Breast epithelium (tissue), 4 donors: Measurements from ENCODE around the gene KCNJ12. TPM values are rescaled to one million over a fixed set of nuclear protein-coding genes. Genes with fewer than 3 reads are reported as not detected.
"Not testable (repeated sequence)": the region's sequence is repeated elsewhere in the genome, so short reads cannot be mapped to it uniquely, and the experiment has no call there.

Experiments
- DNase-seq, 2 donors: peaks; one replicate each; pipeline ENCODE4 v3.0.0-alpha.2; 2019; ENCODE audit warnings: low spot score in 2 of 2
- H3K27ac ChIP-seq, 2 donors: fragments of 200-600 bp; sonication (generic) in 1 of 2; one replicate each; pipeline ENCODE4 v1.5.1; 2016 to 2019; ENCODE audit warnings: mild to moderate bottlenecking in 1 of 2
- H3K27me3 ChIP-seq, 2 donors: fragments of 200-600 bp; sonication (generic) in 1 of 2; one replicate each; pipeline versions ENCODE4 v1.5.1 to v1.6.0; 2017 to 2019; ENCODE audit warnings: control low read depth in 1 of 2, mild to moderate bottlenecking in 1 of 2
- H3K36me3 ChIP-seq: fragments of 200-600 bp; one replicate; pipeline ENCODE4 v1.5.1; 2019
- H3K4me1 ChIP-seq, 2 donors: fragments of 200-600 bp; sonication (generic); one replicate each; pipeline ENCODE4 v1.5.1; 2016 to 2019; ENCODE audit warnings: control low read depth in 1 of 2
- H3K4me3 ChIP-seq, 3 donors: fragments of 200-600 bp; sonication (generic); 1 replicate in 2 of 3; 2 replicates in 1 of 3; pipeline ENCODE4 v1.5.1; 2016 to 2019; ENCODE audit warnings: mild to moderate bottlenecking in 3 of 3, moderate library complexity in 2 of 3
- H3K9me3 ChIP-seq, 2 donors: fragments of 200-600 bp; sonication (generic) in 1 of 2; one replicate each; pipeline ENCODE4 v1.5.1; 2016 to 2019; ENCODE audit warnings: control low read depth in 1 of 2
- CTCF ChIP-seq, 3 donors: fragments of 450-650 bp; IDR thresholded peaks; one replicate each; pipeline ENCODE4 v1.5.1; 2016 to 2017; ENCODE audit warnings: antibody characterized with exemption in 3 of 3, mild to moderate bottlenecking in 3 of 3, moderate library complexity in 3 of 3
- POLR2A ChIP-seq: fragments of 450-650 bp; IDR thresholded peaks from one replicate; pipeline ENCODE4 v1.6.1; 2016; ENCODE audit warnings: antibody characterized with exemption, mild to moderate bottlenecking, moderate library complexity
- POLR2AphosphoS5 ChIP-seq, 3 donors: sonication (generic); formaldehyde crosslinking; IDR thresholded peaks; one replicate each; pipeline ENCODE4 v1.6.1; 2017; ENCODE audit warnings: antibody characterized with exemption in 3 of 3
- intact Hi-C: fragments of 100-400 bp; cut with DNase I; formaldehyde crosslinking; loops from one replicate; pipeline ENCODE4 v1.15.1; 2023; ENCODE audit warnings: low total_unique reads
- total RNA-seq, 3 donors: library from RNA; depleted of rRNA; stranded (reverse); fragments of >200 nt; gene quantifications; one replicate each; pipeline ENCODE4 v1.1.0, GENCODE V29; 2016

Gene KCNJ12
- total RNA-seq, 3 donors from 2014 or later = 0.73 to 1.4 (median 0.98) TPM

- TF ChIP-seq POLR2AphosphoS5 (IDR thresholded peaks at IDR 0.05) (no peak), POLR2A (no peak), CTCF (IDR thresholded peaks at IDR 0.05) (no peak)
- Histone ChIP-seq H3K27me3 (no peaks in the 10 kb centered on the region), H3K9me3 (no peaks in the 10 kb centered on the region), H3K27ac (no peak overlapping the region), H3K4me3 (no peak overlapping the region), H3K36me3 (no peaks in the 10 kb centered on the region), H3K4me1 (no peaks in the 10 kb centered on the region)
- intact Hi-C loops = no loop called here
- peak in 1 of 2 donors; percentile 39 for DNase-seq
Measured at GRCh38 chr17:21417921-21418320, 41.8 kb downstream of the KCNJ12 start.

- Histone ChIP-seq H3K36me3 (no peaks in the 10 kb centered on the region), H3K27me3 (no peaks in the 10 kb centered on the region), H3K27ac (no peak overlapping the region), H3K9me3 (no peaks in the 10 kb centered on the region), H3K4me3 (no peak overlapping the region), H3K4me1 (no peaks in the 10 kb centered on the region)
- TF ChIP-seq POLR2AphosphoS5 (IDR thresholded peaks at IDR 0.05) = no peak
- TF ChIP-seq POLR2A = no peak
- intact Hi-C loops = no loop called here
- peak in 1 of 2 donors; percentile 42 for DNase-seq
Measured at GRCh38 chr17:21418446-21419298, 42.5 kb downstream of the KCNJ12 start.

- peak in 1 of 2 donors; percentile 42 for DNase-seq
- Histone ChIP-seq H3K4me3 (no peak overlapping the region), H3K36me3 (no peaks in the 10 kb centered on the region), H3K4me1 (no peaks in the 10 kb centered on the region), H3K27me3 (no peaks in the 10 kb centered on the region), H3K9me3 (no peaks in the 10 kb centered on the region), H3K27ac (no peak overlapping the region)
- intact Hi-C loops = no loop called here
- TF ChIP-seq POLR2A (no peak), POLR2AphosphoS5 (IDR thresholded peaks at IDR 0.05) (no peak), CTCF (IDR thresholded peaks at IDR 0.05) (no peak)
Measured at GRCh38 chr17:21419299-21420239, 43.4 kb downstream of the KCNJ12 start.

GRCh38 chr17:21420503-21421090, 44.4 kb downstream of the KCNJ12 start:
- H3K27ac ChIP-seq, intact Hi-C loops, H3K27me3 ChIP-seq, H3K36me3 ChIP-seq, H3K4me1 ChIP-seq, H3K4me3 ChIP-seq, H3K9me3 ChIP-seq: not testable (repeated sequence)
- peak in 1 of 2 donors; percentile 42 for DNase-seq

- H3K27ac ChIP-seq, H3K36me3 ChIP-seq, H3K9me3 ChIP-seq, intact Hi-C loops, H3K4me1 ChIP-seq, H3K27me3 ChIP-seq, H3K4me3 ChIP-seq: not testable (repeated sequence)
- peak in 1 of 2 donors; percentile 38 for DNase-seq
Measured at GRCh38 chr17:21421421-21422310, 45.5 kb downstream of the KCNJ12 start.

- H3K9me3 ChIP-seq, H3K27me3 ChIP-seq, H3K4me3 ChIP-seq, intact Hi-C loops, H3K36me3 ChIP-seq, H3K4me1 ChIP-seq, H3K27ac ChIP-seq: not testable (repeated sequence)
- peak in 1 of 2 donors; percentile 40 for DNase-seq
Measured at GRCh38 chr17:21422311-21423189, 46.4 kb downstream of the KCNJ12 start.

GRCh38 chr17:21423190-21423493, 47.0 kb downstream of the KCNJ12 start:
- H3K27ac ChIP-seq, H3K9me3 ChIP-seq, intact Hi-C loops, H3K27me3 ChIP-seq, H3K4me1 ChIP-seq, H3K36me3 ChIP-seq, H3K4me3 ChIP-seq: not testable (repeated sequence)
- peak in 1 of 2 donors; percentile 40 for DNase-seq

GRCh38 chr17:21424697-21425096, 48.5 kb downstream of the KCNJ12 start:
- DNase-seq = peak in 1 of 2 donors; percentile 49
- H3K27me3 ChIP-seq, H3K4me3 ChIP-seq, H3K4me1 ChIP-seq, H3K36me3 ChIP-seq, H3K9me3 ChIP-seq, intact Hi-C loops, H3K27ac ChIP-seq: not testable (repeated sequence)
